K562 (cell line): ENCODE results near the gene EFNA1. TPM values are rescaled to one million over a fixed set of nuclear protein-coding genes. Genes with fewer than 3 reads are reported as not detected.

Experiments
- ADNP ChIP-seq: fragments of 200-800 bp; sonication (Bioruptor generic); IDR thresholded peaks from 2 replicates; pipeline ENCODE4 v1.6.1; 2016; ENCODE audit warnings: missing genetic modification characterization, missing compliant biosample characterization
- ARHGAP35 ChIP-seq: fragments of 450-650 bp; IDR thresholded peaks from 2 replicates; pipeline ENCODE4 v1.6.1; 2018; ENCODE audit not compliant: partially characterized antibody
- E2F3 ChIP-seq: fragments of 250-450 bp; sonication (Bioruptor Pico); IDR thresholded peaks from 2 replicates; pipeline ENCODE4 v1.4.0; 2020; ENCODE audit warnings: mild to moderate bottlenecking
- ELF2 ChIP-seq: fragments of 250-450 bp; sonication (Bioruptor Pico); IDR thresholded peaks from 2 replicates; pipeline ENCODE4 v1.5.0; 2021; ENCODE audit warnings: mild to moderate bottlenecking
- ESRRB ChIP-seq: fragments of 250-450 bp; sonication (Bioruptor Pico); IDR thresholded peaks from 2 replicates; pipeline ENCODE4 v1.5.0; 2020; ENCODE audit warnings: mild to moderate bottlenecking, moderate library complexity, borderline replicate concordance
- FOXA3 ChIP-seq, 2 experiments: fragments of 450-650 bp in 1 of 2; sonication (generic) in 1 of 2; formaldehyde crosslinking; IDR thresholded peaks in 1 of 2; conservative IDR thresholded peaks in 1 of 2; 2 replicates each; pipeline versions ENCODE4 v1.4.0 to v1.8.0; 2020 to 2022; ENCODE audit warnings: mild to moderate bottlenecking in 2 of 2, missing genetic modification reagents in 1 of 2
- FOXK2 ChIP-seq, 2 experiments: fragments of 450-650 bp; IDR thresholded peaks in 1 of 2; conservative IDR thresholded peaks in 1 of 2; 2 replicates each; pipeline ENCODE4 v1.6.1; 2016; ENCODE audit warnings: low read depth in 2 of 2, mild to moderate bottlenecking in 1 of 2
- JUN ChIP-seq, 2 experiments: sonication (generic) in 1 of 2; formaldehyde crosslinking in 1 of 2; IDR thresholded peaks; 2 replicates each; pipeline versions ENCODE4 v1.6.1 to v1.8.0; 2012 to 2022; ENCODE audit warnings: borderline replicate concordance in 2 of 2, mild to moderate bottlenecking in 2 of 2, improper control_type of control experiment in 1 of 2, low read depth in 1 of 2, low read length in 1 of 2, missing genetic modification reagents in 1 of 2
- MEF2A ChIP-seq: IDR thresholded peaks from 2 replicates; pipeline ENCODE4 v1.6.1; 2011; ENCODE audit warnings: low read depth, mild to moderate bottlenecking, low read length, moderate library complexity; ENCODE audit not compliant: control insufficient read depth
- NRF1 ChIP-seq, 2 experiments: fragments of 450-650 bp; IDR thresholded peaks in 1 of 2; conservative IDR thresholded peaks in 1 of 2; 2 replicates each; pipeline ENCODE4 v1.6.1; 2014; ENCODE audit warnings: mild to moderate bottlenecking in 2 of 2
- PTRF ChIP-seq: fragments of 450-650 bp; IDR thresholded peaks from 2 replicates; pipeline ENCODE4 v1.6.1; 2016; ENCODE audit warnings: mild to moderate bottlenecking, missing genetic modification characterization, missing compliant biosample characterization
- RBBP5 ChIP-seq: fragments of 200-600 bp; sonication (generic); IDR thresholded peaks from 2 replicates; pipeline ENCODE4 v1.6.1; 2012; ENCODE audit warnings: borderline replicate concordance, mild to moderate bottlenecking, low read length, control low read depth, inconsistent platforms; ENCODE audit not compliant: insufficient read depth, poor library complexity, severe bottlenecking
- TEAD4 ChIP-seq, 2 experiments: sonication (generic) in 1 of 2; formaldehyde crosslinking in 1 of 2; IDR thresholded peaks; 2 replicates each; pipeline versions ENCODE4 v1.6.1 to v1.8.0; 2012 to 2022; ENCODE audit warnings: borderline replicate concordance in 1 of 2, inconsistent platforms in 1 of 2, low read length in 1 of 2, mild to moderate bottlenecking in 1 of 2, missing genetic modification reagents in 1 of 2
- ZC3H8 ChIP-seq: fragments of 450-650 bp; IDR thresholded peaks from 2 replicates; pipeline ENCODE4 v1.6.1; 2017
- ZNF165 ChIP-seq: fragments of 250-450 bp; sonication (Bioruptor Pico); IDR thresholded peaks from 2 replicates; pipeline ENCODE4 v1.4.0; 2020; ENCODE audit warnings: borderline replicate concordance
- ZNF212 ChIP-seq: fragments of 450-650 bp; formaldehyde crosslinking; IDR thresholded peaks from 2 replicates; pipeline ENCODE4 v1.4.0; 2020; ENCODE audit warnings: mild to moderate bottlenecking
- polyA plus RNA-seq, 8 experiments: library from polyadenylated mRNA; depleted of rRNA in 4 of 8; stranded (reverse) in 5 of 8; unstranded in 3 of 8; fragments of >200 nt; fragmentation: Nextera tagmentation in 2 of 8; fragmentation: Illumina TruSeq in 1 of 8; extraction: Ambion mirVana in 2 of 8; extraction: Trizol in 1 of 8; gene quantifications; 2 replicates each; pipeline versions ENCODE4 v1.2.1 to v1.2.3, GENCODE V29; 2011 to 2014; ENCODE audit warnings: inconsistent platforms in 1 of 8, missing spikeins in 1 of 8
- total RNA-seq, 7 experiments: library from RNA; depleted of rRNA in 6 of 7; stranded (reverse); fragments of >200 nt in 6 of 7; fragmentation: Illumina TruSeq in 2 of 7; extraction: Trizol in 2 of 7; gene quantifications; 2 replicates each; pipeline versions ENCODE4 v1.2.1 to v1.2.3, GENCODE V29; 2011 to 2021; ENCODE audit warnings: low replicate concordance in 1 of 7
- TF ChIP-seq, protein P1 (sequence below), 2 experiments: fragments of 150-350 bp in 1 of 2; IDR thresholded peaks; 2 replicates each; pipeline ENCODE4 v1.6.1; 2012 to 2016; ENCODE audit warnings: low read depth in 2 of 2, low read length in 2 of 2, mild to moderate bottlenecking in 1 of 2, moderate library complexity in 1 of 2
- TF ChIP-seq, protein P2 (sequence below), 2 experiments: fragments of 200-800 bp in 1 of 2; sonication (Bioruptor generic) in 1 of 2; sonication (generic) in 1 of 2; formaldehyde crosslinking in 1 of 2; IDR thresholded peaks in 1 of 2; conservative IDR thresholded peaks in 1 of 2; 2 replicates each; pipeline versions ENCODE4 v1.5.0 to v1.6.1; 2016 to 2020; ENCODE audit warnings: missing compliant biosample characterization in 1 of 2, missing genetic modification characterization in 1 of 2, missing genetic modification reagents in 1 of 2
- TF ChIP-seq, protein P3 (sequence below): fragments of 450-650 bp; IDR thresholded peaks from 2 replicates; pipeline ENCODE4 v1.6.1; 2016

EFNA1 gene
- total and polyA plus RNA-seq, 9 of the 15 experiments (the other 6 are each of a cell fraction or from before 2014, with no cell fraction given): 2.1 to 9.3 (median 3.0) TPM

DNA sequence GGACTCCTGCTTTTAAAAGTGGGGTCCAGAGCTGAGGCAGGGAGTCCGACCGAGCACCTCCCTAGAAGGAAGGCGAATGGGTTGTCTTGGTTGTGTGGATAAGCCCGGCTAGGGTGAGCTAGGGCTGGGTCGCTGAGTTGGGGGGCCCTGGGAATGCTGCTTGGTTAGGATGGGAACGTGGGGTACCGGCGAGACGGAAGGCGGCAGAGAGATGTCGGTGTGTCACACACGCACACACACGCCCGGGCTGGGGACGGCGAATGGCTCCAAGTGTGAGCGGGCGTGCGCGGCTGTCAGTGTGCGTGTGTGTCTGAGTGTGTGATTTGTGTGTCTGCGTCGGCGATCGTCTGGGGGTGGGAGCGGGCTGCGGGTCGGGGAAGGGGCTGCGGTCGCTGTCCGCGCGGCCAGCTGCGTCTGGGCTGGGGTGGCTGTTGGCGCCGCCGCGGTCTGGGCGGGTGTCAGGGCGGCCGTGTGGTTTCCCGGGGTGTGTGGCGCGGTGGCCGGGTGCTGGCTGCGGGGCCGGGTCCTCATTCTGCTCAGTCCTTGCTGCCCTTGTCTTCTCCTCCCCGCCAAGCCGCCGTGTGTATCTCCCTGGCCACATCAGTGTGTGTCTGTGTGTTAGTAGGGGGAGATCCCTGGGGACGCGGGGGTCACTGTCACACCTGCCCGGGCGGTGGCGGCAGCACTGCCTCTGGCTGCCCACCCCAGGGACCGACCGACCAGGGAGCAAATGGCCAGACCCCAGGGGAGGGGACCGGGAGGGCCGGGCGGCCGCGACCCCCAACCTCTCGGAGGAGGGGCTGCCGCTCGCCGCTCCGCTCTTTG, 48.0 kb upstream of the EFNA1 start (continued):
- TF ChIP-seq MEF2A: no peak
- TF ChIP-seq PTRF (tag): no peak
- no peak for TF ChIP-seq FOXK2 (conservative IDR thresholded peaks at IDR 0.05 in 1 of 2, IDR thresholded peaks at IDR 0.05 in 1 of 2; ENCODE audit: low read depth in 2 of 2)
- TF ChIP-seq E2F3 (CRISPR knock-in tag): no peak
- TF ChIP-seq, protein P1, sequence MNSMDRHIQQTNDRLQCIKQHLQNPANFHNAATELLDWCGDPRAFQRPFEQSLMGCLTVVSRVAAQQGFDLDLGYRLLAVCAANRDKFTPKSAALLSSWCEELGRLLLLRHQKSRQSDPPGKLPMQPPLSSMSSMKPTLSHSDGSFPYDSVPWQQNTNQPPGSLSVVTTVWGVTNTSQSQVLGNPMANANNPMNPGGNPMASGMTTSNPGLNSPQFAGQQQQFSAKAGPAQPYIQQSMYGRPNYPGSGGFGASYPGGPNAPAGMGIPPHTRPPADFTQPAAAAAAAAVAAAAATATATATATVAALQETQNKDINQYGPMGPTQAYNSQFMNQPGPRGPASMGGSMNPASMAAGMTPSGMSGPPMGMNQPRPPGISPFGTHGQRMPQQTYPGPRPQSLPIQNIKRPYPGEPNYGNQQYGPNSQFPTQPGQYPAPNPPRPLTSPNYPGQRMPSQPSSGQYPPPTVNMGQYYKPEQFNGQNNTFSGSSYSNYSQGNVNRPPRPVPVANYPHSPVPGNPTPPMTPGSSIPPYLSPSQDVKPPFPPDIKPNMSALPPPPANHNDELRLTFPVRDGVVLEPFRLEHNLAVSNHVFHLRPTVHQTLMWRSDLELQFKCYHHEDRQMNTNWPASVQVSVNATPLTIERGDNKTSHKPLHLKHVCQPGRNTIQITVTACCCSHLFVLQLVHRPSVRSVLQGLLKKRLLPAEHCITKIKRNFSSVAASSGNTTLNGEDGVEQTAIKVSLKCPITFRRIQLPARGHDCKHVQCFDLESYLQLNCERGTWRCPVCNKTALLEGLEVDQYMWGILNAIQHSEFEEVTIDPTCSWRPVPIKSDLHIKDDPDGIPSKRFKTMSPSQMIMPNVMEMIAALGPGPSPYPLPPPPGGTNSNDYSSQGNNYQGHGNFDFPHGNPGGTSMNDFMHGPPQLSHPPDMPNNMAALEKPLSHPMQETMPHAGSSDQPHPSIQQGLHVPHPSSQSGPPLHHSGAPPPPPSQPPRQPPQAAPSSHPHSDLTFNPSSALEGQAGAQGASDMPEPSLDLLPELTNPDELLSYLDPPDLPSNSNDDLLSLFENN (IDR thresholded peaks at IDR 0.05; ENCODE audit: low read depth in 2 of 2, low read length in 2 of 2): no peak
- no peak for TF ChIP-seq TEAD4 (IDR thresholded peaks at IDR 0.05; ENCODE audit: low read length)
- TF ChIP-seq TEAD4 (CRISPR knock-in tag; IDR thresholded peaks at IDR 0.05; ENCODE audit: borderline replicate concordance): no peak
- peak; percentile 58 for TF ChIP-seq RBBP5
- no peak for TF ChIP-seq JUN (IDR thresholded peaks at IDR 0.05; ENCODE audit: borderline replicate concordance, low read depth, low read length)
- no peak for TF ChIP-seq JUN (CRISPR knock-in tag; IDR thresholded peaks at IDR 0.05; ENCODE audit: borderline replicate concordance)
- no peak for TF ChIP-seq FOXA3 (CRISPR knock-in tag; conservative IDR thresholded peaks at IDR 0.05 in 1 of 2, IDR thresholded peaks at IDR 0.05 in 1 of 2)
- peak; percentile 31 to 51; a peak in 2 of 4 replicates for TF ChIP-seq NRF1 (conservative IDR thresholded peaks at IDR 0.05 in 1 of 2, IDR thresholded peaks at IDR 0.05 in 1 of 2)
- TF ChIP-seq ARHGAP35: peak; percentile 25
- TF ChIP-seq, protein P2, sequence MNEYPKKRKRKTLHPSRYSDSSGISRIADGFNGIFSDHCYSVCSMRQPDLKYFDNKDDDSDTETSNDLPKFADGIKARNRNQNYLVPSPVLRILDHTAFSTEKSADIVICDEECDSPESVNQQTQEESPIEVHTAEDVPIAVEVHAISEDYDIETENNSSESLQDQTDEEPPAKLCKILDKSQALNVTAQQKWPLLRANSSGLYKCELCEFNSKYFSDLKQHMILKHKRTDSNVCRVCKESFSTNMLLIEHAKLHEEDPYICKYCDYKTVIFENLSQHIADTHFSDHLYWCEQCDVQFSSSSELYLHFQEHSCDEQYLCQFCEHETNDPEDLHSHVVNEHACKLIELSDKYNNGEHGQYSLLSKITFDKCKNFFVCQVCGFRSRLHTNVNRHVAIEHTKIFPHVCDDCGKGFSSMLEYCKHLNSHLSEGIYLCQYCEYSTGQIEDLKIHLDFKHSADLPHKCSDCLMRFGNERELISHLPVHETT (CRISPR knock-in tag; conservative IDR thresholded peaks at IDR 0.05 in 1 of 2, IDR thresholded peaks at IDR 0.05 in 1 of 2): no peak
- TF ChIP-seq, protein P3, sequence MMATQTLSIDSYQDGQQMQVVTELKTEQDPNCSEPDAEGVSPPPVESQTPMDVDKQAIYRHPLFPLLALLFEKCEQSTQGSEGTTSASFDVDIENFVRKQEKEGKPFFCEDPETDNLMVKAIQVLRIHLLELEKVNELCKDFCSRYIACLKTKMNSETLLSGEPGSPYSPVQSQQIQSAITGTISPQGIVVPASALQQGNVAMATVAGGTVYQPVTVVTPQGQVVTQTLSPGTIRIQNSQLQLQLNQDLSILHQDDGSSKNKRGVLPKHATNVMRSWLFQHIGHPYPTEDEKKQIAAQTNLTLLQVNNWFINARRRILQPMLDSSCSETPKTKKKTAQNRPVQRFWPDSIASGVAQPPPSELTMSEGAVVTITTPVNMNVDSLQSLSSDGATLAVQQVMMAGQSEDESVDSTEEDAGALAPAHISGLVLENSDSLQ: 0 out of 2 replicates have a peak, but pooled peaks have one; percentile 10
- TF ChIP-seq ESRRB (CRISPR knock-in tag): no peak
- TF ChIP-seq ZC3H8: no peak
- no peak for TF ChIP-seq ADNP (tag)
- no peak for TF ChIP-seq ELF2 (CRISPR knock-in tag)
- TF ChIP-seq ZNF212 (CRISPR knock-in tag): no peak
- no peak for TF ChIP-seq ZNF165
